Transverse colon (tissue), 4 donors: Measurements from ENCODE around the gene CCDC14.

Source experiments
- EP300 ChIP-seq: sonication (generic); formaldehyde crosslinking; IDR thresholded peaks from one replicate; pipeline ENCODE4 v1.6.1; 2017; ENCODE audit warnings: antibody characterized with exemption, low read depth
- POLR2A ChIP-seq: fragments of 450-650 bp; IDR thresholded peaks from one replicate; pipeline ENCODE4 v1.6.1; 2016; ENCODE audit warnings: antibody characterized with exemption, mild to moderate bottlenecking, moderate library complexity
- POLR2AphosphoS5 ChIP-seq, 3 donors: sonication (generic); formaldehyde crosslinking; IDR thresholded peaks; one replicate each; pipeline ENCODE4 v1.6.1; 2016; ENCODE audit warnings: antibody characterized with exemption in 3 of 3
- TF ChIP-seq, protein P1 (sequence below), 5 experiments: fragments of 200-600 bp in 3 of 5; fragments of 450-650 bp in 2 of 5; sonication (generic) in 3 of 5; IDR thresholded peaks; 1 replicate in 2 of 5; 2 replicates in 3 of 5; pipeline ENCODE4 v1.5.1; 2016 to 2017; ENCODE audit warnings: antibody characterized with exemption in 5 of 5, inconsistent platforms in 3 of 5, mild to moderate bottlenecking in 2 of 5, moderate library complexity in 1 of 5

GRCh38 chr3:123919353-123919752, 41.7 kb downstream of the CCDC14 start:
- TF ChIP-seq, protein P1, sequence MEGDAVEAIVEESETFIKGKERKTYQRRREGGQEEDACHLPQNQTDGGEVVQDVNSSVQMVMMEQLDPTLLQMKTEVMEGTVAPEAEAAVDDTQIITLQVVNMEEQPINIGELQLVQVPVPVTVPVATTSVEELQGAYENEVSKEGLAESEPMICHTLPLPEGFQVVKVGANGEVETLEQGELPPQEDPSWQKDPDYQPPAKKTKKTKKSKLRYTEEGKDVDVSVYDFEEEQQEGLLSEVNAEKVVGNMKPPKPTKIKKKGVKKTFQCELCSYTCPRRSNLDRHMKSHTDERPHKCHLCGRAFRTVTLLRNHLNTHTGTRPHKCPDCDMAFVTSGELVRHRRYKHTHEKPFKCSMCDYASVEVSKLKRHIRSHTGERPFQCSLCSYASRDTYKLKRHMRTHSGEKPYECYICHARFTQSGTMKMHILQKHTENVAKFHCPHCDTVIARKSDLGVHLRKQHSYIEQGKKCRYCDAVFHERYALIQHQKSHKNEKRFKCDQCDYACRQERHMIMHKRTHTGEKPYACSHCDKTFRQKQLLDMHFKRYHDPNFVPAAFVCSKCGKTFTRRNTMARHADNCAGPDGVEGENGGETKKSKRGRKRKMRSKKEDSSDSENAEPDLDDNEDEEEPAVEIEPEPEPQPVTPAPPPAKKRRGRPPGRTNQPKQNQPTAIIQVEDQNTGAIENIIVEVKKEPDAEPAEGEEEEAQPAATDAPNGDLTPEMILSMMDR (IDR thresholded peaks at IDR 0.05): no peak
- no peak for TF ChIP-seq POLR2A
- no peak for TF ChIP-seq POLR2AphosphoS5 (IDR thresholded peaks at IDR 0.05)
- TF ChIP-seq EP300: no peak
